HCT116 (cell line): ENCODE results near the gene ARPC1B. TPM values are rescaled to one million over a fixed set of nuclear protein-coding genes. Genes with fewer than 3 reads are reported as not detected.
A peak's percentile ranks its signal among the peaks of the same experiment; 100 is the strongest.

Experiments
- ATAC-seq: fragments of 200-7000 bp; cut with Tn5 transposase; 2 replicates; pipeline ENCODE4 v1.9.1; 2020; ENCODE audit warnings: mild to moderate bottlenecking, moderate library complexity
- BruUV-seq: library from RNA; stranded (reverse); fragments of 400-500 nt; replicated peaks from 2 replicates; lab custom pipeline; 2021; lab: Mats Ljungman, UMichigan
- CTCF ChIA-PET: fragments of 300-600 bp; sonication (Branson Sonifier 250); formaldehyde crosslinking; loops from one replicate; lab custom pipeline; 2021; ENCODE audit warnings: antibody characterized with exemption; lab: Charles Lee
- POLR2A ChIA-PET: fragments of 300-600, 350-600 bp; sonication (Branson Sonifier 250); formaldehyde crosslinking; loops from one replicate; lab custom pipeline; 2021; ENCODE audit warnings: antibody characterized with exemption; lab: Charles Lee
- RAD21 ChIA-PET, 2 experiments: fragments of 300-600 bp; sonication (Branson Sonifier 250); formaldehyde crosslinking; loops; one replicate each; lab custom pipeline; 2023; ENCODE audit warnings: low total read pairs in 2 of 2; ENCODE audit not compliant: uncharacterized antibody in 2 of 2, unreplicated experiment in 2 of 2, low non-redundant PET in 1 of 2; lab: Charles Lee
- DNase-seq: peaks from one replicate; pipeline ENCODE4 v3.0.0-alpha.2; 2010; ENCODE audit warnings: low read depth, low spot score
- H2AFZ ChIP-seq: fragments of 200-600 bp; shearing (Covaris generic), sonication (generic); 2 replicates; pipeline ENCODE4 v1.6.1; 2017; ENCODE audit warnings: low read depth, mixed run types, mixed read lengths, antibody characterized with exemption, low read length; ENCODE audit not compliant: poor library complexity, severe bottlenecking
- H3K27ac ChIP-seq: 2 replicates; pipeline ENCODE4 v1.5.1; 2012; ENCODE audit warnings: low read depth, low read length
- H3K27me3 ChIP-seq: fragments of 200-600 bp; sonication (generic); 2 replicates; pipeline ENCODE4 v1.6.1; 2016; ENCODE audit warnings: mixed run types, low read length, mixed read lengths; ENCODE audit not compliant: insufficient read depth
- H3K36me3 ChIP-seq, 2 experiments: fragments of 200-500 bp in 1 of 2; fragments of 200-600 bp in 1 of 2; sonication (Bioruptor generic) in 1 of 2; sonication (generic) in 1 of 2; 2 replicates each; pipeline versions ENCODE4 v1.5.1 to v1.6.1; 2014 to 2016; ENCODE audit warnings: low read length in 2 of 2, inconsistent platforms in 1 of 2, mixed read lengths in 1 of 2, mixed run types in 1 of 2; ENCODE audit not compliant: insufficient read depth in 2 of 2, control insufficient read depth in 1 of 2
- H3K4me1 ChIP-seq, 2 experiments: fragments of 200-600 bp in 1 of 2; sonication (generic) in 1 of 2; 2 replicates each; pipeline versions ENCODE4 v1.5.1 to v1.6.1; 2012 to 2017; ENCODE audit warnings: low read length in 2 of 2, inconsistent platforms in 1 of 2, mild to moderate bottlenecking in 1 of 2, mixed read lengths in 1 of 2, mixed run types in 1 of 2, moderate library complexity in 1 of 2; ENCODE audit not compliant: insufficient read depth in 2 of 2, control insufficient read depth in 1 of 2
- H3K4me2 ChIP-seq: fragments of 200-600 bp; sonication (generic); 2 replicates; pipeline ENCODE4 v1.6.1; 2017; ENCODE audit warnings: mixed run types, low read length, mixed read lengths
- H3K4me3 ChIP-seq, 2 experiments: fragments of 200-600 bp in 1 of 2; sonication (generic) in 1 of 2; replicated peaks in 1 of 2; 2 replicates each; pipeline ENCODE4 v1.5.1; 2011 to 2016; ENCODE audit warnings: low read length in 2 of 2, control low read depth in 1 of 2, low read depth in 1 of 2, mild to moderate bottlenecking in 1 of 2, mixed read lengths in 1 of 2, mixed run types in 1 of 2
- H3K79me2 ChIP-seq: fragments of 200-600 bp; sonication (generic); 2 replicates; pipeline ENCODE4 v1.6.1; 2017; ENCODE audit warnings: mild to moderate bottlenecking, mixed run types, low read length, moderate library complexity, mixed read lengths; ENCODE audit not compliant: insufficient read depth
- H3K9ac ChIP-seq: fragments of 200-600 bp; sonication (generic); 2 replicates; pipeline ENCODE4 v1.6.1; 2016; ENCODE audit warnings: low read length, mixed read lengths
- H3K9me2 ChIP-seq: fragments of 200-600 bp; sonication (generic), shearing (Covaris generic); 2 replicates; pipeline ENCODE4 v1.6.1; 2017; ENCODE audit warnings: mixed run types, mild to moderate bottlenecking, moderate library complexity; ENCODE audit not compliant: insufficient read depth
- H3K9me3 ChIP-seq, 2 experiments: fragments of 200-500 bp in 1 of 2; fragments of 200-600 bp in 1 of 2; sonication (Bioruptor generic) in 1 of 2; sonication (generic) in 1 of 2; 2 replicates each; pipeline ENCODE4 v1.6.1; 2014 to 2017; ENCODE audit warnings: low read length in 2 of 2, mixed read lengths in 2 of 2, inconsistent platforms in 1 of 2, low read depth in 1 of 2, mild to moderate bottlenecking in 1 of 2, mixed run types in 1 of 2, moderate library complexity in 1 of 2; ENCODE audit not compliant: control insufficient read depth in 1 of 2, insufficient read depth in 1 of 2
- H4K20me1 ChIP-seq: fragments of 200-600 bp; sonication (generic), shearing (Covaris generic); 2 replicates; pipeline ENCODE4 v1.6.1; 2017; ENCODE audit warnings: mixed run types, mild to moderate bottlenecking, moderate library complexity; ENCODE audit not compliant: insufficient read depth
- ATF3 ChIP-seq: IDR thresholded peaks from 2 replicates; pipeline ENCODE4 v1.6.1; 2012
- CBX3 ChIP-seq: IDR thresholded peaks from 2 replicates; pipeline ENCODE4 v1.6.1; 2012; ENCODE audit warnings: low read depth
- CEBPB ChIP-seq: IDR thresholded peaks from 2 replicates; pipeline ENCODE4 v1.6.1; 2012; ENCODE audit warnings: low read depth
- CTCF ChIP-seq, 3 experiments: fragments of 200-600 bp in 1 of 3; sonication (generic) in 1 of 3; IDR thresholded peaks in 2 of 3; conservative IDR thresholded peaks in 1 of 3; 2 replicates each; pipeline ENCODE4 v1.5.1; 2012 to 2017; ENCODE audit warnings: low read depth in 2 of 3, low read length in 2 of 3, antibody characterized with exemption in 1 of 3, borderline replicate concordance in 1 of 3, control low read depth in 1 of 3, mild to moderate bottlenecking in 1 of 3, mixed read lengths in 1 of 3, mixed run types in 1 of 3, moderate library complexity in 1 of 3; ENCODE audit not compliant: insufficient read depth in 1 of 3
- ELF1 ChIP-seq: IDR thresholded peaks from 2 replicates; pipeline ENCODE4 v1.6.1; 2012; ENCODE audit warnings: low read depth, borderline replicate concordance
- EZH2 ChIP-seq: fragments of 200-600 bp; sonication (generic); IDR thresholded peaks from 2 replicates; pipeline ENCODE4 v1.6.1; 2017; ENCODE audit warnings: antibody characterized with exemption, mixed run types
- JUND ChIP-seq: IDR thresholded peaks from 2 replicates; pipeline ENCODE4 v1.6.1; 2012
- MAX ChIP-seq: IDR thresholded peaks from 2 replicates; pipeline ENCODE4 v1.6.1; 2012
- POLR2A ChIP-seq: IDR thresholded peaks from 2 replicates; pipeline ENCODE4 v1.7.0; 2011; ENCODE audit warnings: borderline replicate concordance; ENCODE audit not compliant: insufficient read depth, insufficient read length; ENCODE audit errors: extremely low read depth
- POLR2AphosphoS5 ChIP-seq: IDR thresholded peaks from 2 replicates; pipeline ENCODE4 v1.6.1; 2011; ENCODE audit warnings: mild to moderate bottlenecking, low read depth, low read length, moderate library complexity
- RAD21 ChIP-seq: IDR thresholded peaks from 2 replicates; pipeline ENCODE4 v1.6.1; 2012; ENCODE audit warnings: low read depth, mild to moderate bottlenecking
- REST ChIP-seq: IDR thresholded peaks from 2 replicates; pipeline ENCODE4 v1.6.1; 2012; ENCODE audit warnings: low read depth
- SIN3A ChIP-seq: IDR thresholded peaks from 2 replicates; pipeline ENCODE4 v1.6.1; 2012; ENCODE audit warnings: low read depth
- SP1 ChIP-seq: IDR thresholded peaks from 2 replicates; pipeline ENCODE4 v1.6.1; 2012; ENCODE audit warnings: low read depth
- SRF ChIP-seq: IDR thresholded peaks from 2 replicates; pipeline ENCODE4 v1.6.1; 2012; ENCODE audit warnings: low read depth
- TCF7L2 ChIP-seq: IDR thresholded peaks from 2 replicates; pipeline ENCODE4 v1.7.0; 2011; ENCODE audit warnings: borderline replicate concordance, inconsistent platforms; ENCODE audit not compliant: insufficient read depth, insufficient read length; ENCODE audit errors: extremely low read depth
- YY1 ChIP-seq: IDR thresholded peaks from 2 replicates; pipeline ENCODE4 v1.6.1; 2011; ENCODE audit warnings: low read length, low read depth, moderate library complexity, mild to moderate bottlenecking; ENCODE audit not compliant: insufficient replicate concordance; ENCODE audit errors: extremely low read depth
- ZFX ChIP-seq: fragments of 450-650 bp; IDR thresholded peaks from 2 replicates; pipeline ENCODE4 v1.6.1; 2017
- ZNF274 ChIP-seq: fragments of 200-500 bp; sonication (Bioruptor generic); IDR thresholded peaks from 2 replicates; pipeline ENCODE4 v1.6.1; 2014; ENCODE audit warnings: mild to moderate bottlenecking, low read depth, low read length, inconsistent platforms
- intact Hi-C: fragments of 100-400 bp; cut with micrococcal nuclease; formaldehyde crosslinking; loops from 2 replicates; pipeline ENCODE4 v1.10.0; 2022
- total RNA-seq: library from RNA; stranded (reverse); gene quantifications from one replicate; pipeline ENCODE4 v1.2.1, GENCODE V29; 2021; ENCODE audit not compliant: unreplicated experiment

Gene ARPC1B
- total RNA-seq, 1 experiment from 2014 or later = 192 TPM

GRCh38 chr7:99393355-99394187, 19.0 kb downstream of the ARPC1B start:
- H3K4me2 ChIP-seq = peak overlapping the region; percentile 58
- H4K20me1 ChIP-seq = no peaks in the 10 kb centered on the region
- RAD21 ChIA-PET = no interaction called here
- peak; percentile 41 for ATAC-seq
- CTCF ChIA-PET = no interaction called here
- H3K9me2 ChIP-seq = no peaks in the 10 kb centered on the region
- intact Hi-C loops = no loop called here
- DNase-seq = no peak
- POLR2A ChIA-PET = interaction anchor here (1.4 kb wide), 1 partner anchor 15 kb away, joined by 5 read pairs; the partner anchor contains the start of genes BUD31 and PDAP1
- no peak overlapping the region for H2AFZ ChIP-seq
- H3K9ac ChIP-seq = no peak overlapping the region
- H3K9me3 ChIP-seq = no peaks in the 10 kb centered on the region
- H3K27me3 ChIP-seq = no peaks in the 10 kb centered on the region
- peaks cover 24 to 34% of the 10 kb centered on the region in 2 experiments for H3K36me3 ChIP-seq
- H3K79me2 ChIP-seq = peaks cover 6% of the 10 kb centered on the region; the same call in 1 of the 2 replicates
- TF ChIP-seq ZFX = no peak
- no peak for TF ChIP-seq CEBPB
- TF ChIP-seq POLR2AphosphoS5 = no peak; the same call in 1 of the 2 replicates
- no peak for TF ChIP-seq SIN3A
- TF ChIP-seq REST = no peak
- TF ChIP-seq EZH2 = no peak
- TF ChIP-seq ELF1 = no peak
- no peak for TF ChIP-seq ATF3
- no peak for TF ChIP-seq MAX
- TF ChIP-seq RAD21 = no peak
- TF ChIP-seq SP1 = no peak
- TF ChIP-seq CTCF (IDR thresholded peaks at IDR 0.05 in 2 of 3, conservative IDR thresholded peaks at IDR 0.05 in 1 of 3; ENCODE audit: borderline replicate concordance in 1 of 3, insufficient read depth in 1 of 3, low read depth in 2 of 3, low read length in 2 of 3) = no peak
- no peak for TF ChIP-seq POLR2A
- no peak for TF ChIP-seq CBX3
- no peak for TF ChIP-seq TCF7L2
- no peak for TF ChIP-seq YY1
- TF ChIP-seq ZNF274 = no peak
- no peak for TF ChIP-seq JUND
- TF ChIP-seq SRF = no peak
- TF ChIP-seq, all 23 proteins: peak for 0
- Histone ChIP-seq H3K27ac (peak overlapping the region; percentile 3; the same call in 1 of the 2 replicates), H3K4me1 (peaks cover 0 to 16% of the 10 kb centered on the region in 2 experiments; a peak in 1 of 4 replicates), H3K4me3 (peak overlapping the region in 1 of 2 experiments; percentile 33; a peak in 1 of 4 replicates)
- BruUV-seq = no TSS peak
